SK-N-SH treated with all-trans-retinoic acid at 6 μM for 48 hours (cell line): ENCODE data around the gene PIP5K1C.

Experiments
- OSR1 ChIP-seq: fragments of 250-450 bp; sonication (Bioruptor Pico); IDR thresholded peaks from 2 replicates; pipeline ENCODE4 v1.8.0; 2022; ENCODE audit warnings: moderate library complexity, mild to moderate bottlenecking, inconsistent platforms
- ZNF565 ChIP-seq: fragments of 450-650 bp; formaldehyde crosslinking; conservative IDR thresholded peaks from 2 replicates; pipeline ENCODE4 v1.5.0; 2020; ENCODE audit warnings: low read depth, mild to moderate bottlenecking, moderate library complexity

DNA sequence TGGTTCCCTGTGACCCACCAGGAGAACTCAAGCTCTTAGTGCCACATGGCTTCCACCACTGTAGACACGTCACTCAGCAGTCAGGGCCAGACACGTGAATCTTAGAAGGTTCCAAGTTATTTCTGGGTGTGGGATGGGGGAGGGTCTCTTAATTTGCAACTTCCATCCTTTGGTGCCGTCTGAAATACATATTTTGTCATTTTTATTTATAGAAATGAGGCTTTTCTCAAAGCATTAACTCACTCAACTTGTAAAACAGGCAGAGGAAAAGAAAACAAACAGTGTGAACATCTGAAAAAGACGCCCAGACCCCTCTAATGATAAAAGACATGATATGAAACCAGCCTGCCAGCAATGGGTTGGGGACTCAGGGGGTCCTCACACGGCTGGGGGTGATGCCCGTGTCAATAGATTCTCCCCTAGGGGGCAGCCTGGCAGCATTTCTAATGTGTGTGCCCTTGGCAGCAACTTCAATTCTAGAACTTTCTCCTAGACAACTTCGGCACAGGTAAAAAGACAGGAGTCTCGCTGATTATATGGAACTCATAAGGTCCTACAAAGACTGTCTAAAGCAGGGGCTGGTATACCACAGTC is 15.4 kb downstream of the PIP5K1C start:
- TF ChIP-seq OSR1 (CRISPR knock-in tag): no peak
- no peak for TF ChIP-seq ZNF565 (CRISPR knock-in tag)
